Mesothelial cell of epicardium (in vitro differentiated cells): ENCODE measurements around the gene GOLGA5. TPM values are rescaled to one million over a fixed set of nuclear protein-coding genes. Genes with fewer than 3 reads are reported as not detected.

ENCODE experiments used
- DNase-seq, 2 experiments: peaks; one replicate each; pipeline ENCODE4 v3.0.0; 2021; ENCODE audit warnings: low spot score in 2 of 2; ENCODE audit not compliant: unreplicated experiment in 2 of 2
- H3K27ac Mint-ChIP-seq: 2 replicates; pipeline ENCODE4 v1.8.0; 2021; ENCODE audit warnings: mixed read lengths
- H3K27me3 Mint-ChIP-seq: 2 replicates; pipeline ENCODE4 v1.8.0; 2021; ENCODE audit warnings: low read depth, mixed read lengths
- H3K36me3 Mint-ChIP-seq: 2 replicates; pipeline ENCODE4 v1.8.0; 2021; ENCODE audit warnings: mixed read lengths
- H3K4me1 Mint-ChIP-seq: 2 replicates; pipeline ENCODE4 v1.8.0; 2021; ENCODE audit warnings: mixed read lengths
- H3K4me3 Mint-ChIP-seq: 2 replicates; pipeline ENCODE4 v1.8.0; 2021; ENCODE audit warnings: mild to moderate bottlenecking, moderate library complexity, mixed read lengths
- H3K9me3 Mint-ChIP-seq: 2 replicates; pipeline ENCODE4 v1.8.0; 2021; ENCODE audit warnings: mixed read lengths
- total RNA-seq: library from RNA; stranded (reverse); gene quantifications from 3 replicates; pipeline ENCODE4 v1.2.1, GENCODE V29; 2021
- TF ChIP-seq, protein P1 (sequence below): fragments of 200-600 bp; sonication (generic); IDR thresholded peaks from one replicate; pipeline ENCODE4 v1.5.0; 2021; ENCODE audit warnings: antibody characterized with exemption; ENCODE audit not compliant: unreplicated experiment

The GOLGA5 gene
- total RNA-seq, 1 donor from 2014 or later: 36.3 TPM

GRCh38 chr14:92884410-92884809 is 90.3 kb downstream of the GOLGA5 start:
- H3K27ac Mint-ChIP-seq: no peak overlapping the region
- no peak for DNase-seq
- no peaks in the 10 kb centered on the region for H3K9me3 Mint-ChIP-seq
- no peaks in the 10 kb centered on the region for H3K4me1 Mint-ChIP-seq
- H3K36me3 Mint-ChIP-seq: no peaks in the 10 kb centered on the region
- peaks cover 73% of the 10 kb centered on the region for H3K27me3 Mint-ChIP-seq
- H3K4me3 Mint-ChIP-seq: no peak overlapping the region
- TF ChIP-seq, protein P1, sequence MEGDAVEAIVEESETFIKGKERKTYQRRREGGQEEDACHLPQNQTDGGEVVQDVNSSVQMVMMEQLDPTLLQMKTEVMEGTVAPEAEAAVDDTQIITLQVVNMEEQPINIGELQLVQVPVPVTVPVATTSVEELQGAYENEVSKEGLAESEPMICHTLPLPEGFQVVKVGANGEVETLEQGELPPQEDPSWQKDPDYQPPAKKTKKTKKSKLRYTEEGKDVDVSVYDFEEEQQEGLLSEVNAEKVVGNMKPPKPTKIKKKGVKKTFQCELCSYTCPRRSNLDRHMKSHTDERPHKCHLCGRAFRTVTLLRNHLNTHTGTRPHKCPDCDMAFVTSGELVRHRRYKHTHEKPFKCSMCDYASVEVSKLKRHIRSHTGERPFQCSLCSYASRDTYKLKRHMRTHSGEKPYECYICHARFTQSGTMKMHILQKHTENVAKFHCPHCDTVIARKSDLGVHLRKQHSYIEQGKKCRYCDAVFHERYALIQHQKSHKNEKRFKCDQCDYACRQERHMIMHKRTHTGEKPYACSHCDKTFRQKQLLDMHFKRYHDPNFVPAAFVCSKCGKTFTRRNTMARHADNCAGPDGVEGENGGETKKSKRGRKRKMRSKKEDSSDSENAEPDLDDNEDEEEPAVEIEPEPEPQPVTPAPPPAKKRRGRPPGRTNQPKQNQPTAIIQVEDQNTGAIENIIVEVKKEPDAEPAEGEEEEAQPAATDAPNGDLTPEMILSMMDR: no peak

GRCh38 chr14:92885279-92886061 is 91.4 kb downstream of the GOLGA5 start:
- DNase-seq: no peak
- H3K27ac Mint-ChIP-seq: no peak overlapping the region
- H3K4me3 Mint-ChIP-seq: no peak overlapping the region
- H3K27me3 Mint-ChIP-seq: peaks cover 69% of the 10 kb centered on the region
- H3K36me3 Mint-ChIP-seq: no peaks in the 10 kb centered on the region
- no peaks in the 10 kb centered on the region for H3K9me3 Mint-ChIP-seq
- H3K4me1 Mint-ChIP-seq: no peaks in the 10 kb centered on the region
- TF ChIP-seq, protein P1: no peak

DNA sequence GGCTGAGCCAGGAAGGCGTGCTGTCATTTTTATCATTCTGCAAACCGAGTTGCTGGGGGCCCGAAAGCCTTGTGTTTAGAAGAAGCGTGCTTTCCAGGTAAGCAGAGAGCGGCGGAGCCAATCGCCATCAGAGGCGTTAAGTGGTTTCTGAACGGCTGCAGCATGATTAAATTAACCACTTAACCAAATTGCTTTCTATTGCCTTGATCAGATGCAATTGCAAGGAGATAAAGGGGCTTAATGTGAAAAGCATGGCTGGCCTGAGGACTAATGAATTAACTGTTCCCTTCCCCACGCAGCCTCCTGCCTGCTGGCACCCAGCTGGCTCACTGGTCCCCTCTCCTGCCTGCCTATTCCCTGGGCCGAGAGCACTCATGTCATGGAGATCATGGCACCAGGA is 92.2 kb downstream of the GOLGA5 start:
- no peaks in the 10 kb centered on the region for H3K4me1 Mint-ChIP-seq
- H3K4me3 Mint-ChIP-seq: no peak overlapping the region
- TF ChIP-seq, protein P1: no peak
- H3K27me3 Mint-ChIP-seq: peaks cover 60% of the 10 kb centered on the region
- DNase-seq: no peak
- H3K36me3 Mint-ChIP-seq: no peaks in the 10 kb centered on the region
- no peak overlapping the region for H3K27ac Mint-ChIP-seq
- H3K9me3 Mint-ChIP-seq: no peaks in the 10 kb centered on the region

GRCh38 chr14:92887157-92887556 is 93.1 kb downstream of the GOLGA5 start:
- Mint-ChIP-seq H3K4me1 (no peaks in the 10 kb centered on the region), H3K4me3 (no peak overlapping the region), H3K9me3 (no peaks in the 10 kb centered on the region), H3K36me3 (no peaks in the 10 kb centered on the region), H3K27me3 (peaks cover 54% of the 10 kb centered on the region), H3K27ac (no peak overlapping the region)
- TF ChIP-seq, protein P1: no peak
- no peak for DNase-seq

DNA sequence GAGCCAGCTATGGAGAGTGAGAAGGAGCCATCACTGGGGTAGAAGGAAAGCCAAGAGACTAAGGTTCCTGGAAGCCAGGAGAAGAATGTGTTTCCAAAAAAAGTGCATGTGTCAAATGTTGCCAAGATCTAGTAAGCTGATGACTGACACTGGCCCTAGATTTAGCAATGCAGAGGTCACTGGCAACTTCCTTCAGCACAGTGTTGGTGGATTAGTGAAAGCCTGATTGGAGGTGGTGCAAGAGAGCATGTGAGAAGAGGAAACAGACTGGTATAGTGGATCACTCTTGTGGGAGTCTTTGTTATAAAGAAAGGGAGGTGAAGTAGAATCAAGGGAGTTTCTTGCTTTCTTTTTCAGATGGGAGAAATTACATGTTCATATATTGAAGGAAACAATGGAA is 94.8 kb downstream of the GOLGA5 start:
- no peak for DNase-seq
- TF ChIP-seq, protein P1: no peak
- H3K4me1 Mint-ChIP-seq: no peaks in the 10 kb centered on the region
- no peak overlapping the region for H3K27ac Mint-ChIP-seq
- H3K36me3 Mint-ChIP-seq: no peaks in the 10 kb centered on the region
- peaks cover 12% of the 10 kb centered on the region for H3K9me3 Mint-ChIP-seq
- H3K4me3 Mint-ChIP-seq: no peak overlapping the region
- H3K27me3 Mint-ChIP-seq: peaks cover 54% of the 10 kb centered on the region

Other genes starting within 250 kb of the GOLGA5 start
- 52.2 to 54.2 TPM (median 52.5 TPM) in 3 replicates for gene LGMN, start 45.7 kb upstream of the GOLGA5 start, total RNA-seq
- gene CHGA, start 128.8 kb downstream of the GOLGA5 start, total RNA-seq: not detected in 3 replicates